ENCODE data around the gene SCUBE1.

SCUBE1 gene

GRCh38 chr22:43210631-43211515, 132.3 kb downstream of the SCUBE1 start:
- no peak for DNase-seq

- DNase-seq: no peak
Measured at GRCh38 chr22:43209971-43210370, 133.2 kb downstream of the SCUBE1 start.

GRCh38 chr22:43209523-43209890, 133.7 kb downstream of the SCUBE1 start:
- no peak for DNase-seq

GRCh38 chr22:43208703-43209522, 134.3 kb downstream of the SCUBE1 start:
- DNase-seq: no peak

- DNase-seq: no peak
Measured at GRCh38 chr22:43207849-43208702, 135.1 kb downstream of the SCUBE1 start.

- no peak for DNase-seq
Measured at GRCh38 chr22:43207386-43207785, 135.8 kb downstream of the SCUBE1 start.

- DNase-seq: no peak
Measured at GRCh38 chr22:43206509-43207161, 136.5 kb downstream of the SCUBE1 start.

GRCh38 chr22:43205748-43206508, 137.2 kb downstream of the SCUBE1 start:
- no peak for DNase-seq

- no peak for DNase-seq
Measured at GRCh38 chr22:43205261-43205691, 137.9 kb downstream of the SCUBE1 start.

- DNase-seq: no peak
Measured at GRCh38 chr22:43203471-43203981, 139.6 kb downstream of the SCUBE1 start.

GRCh38 chr22:43202756-43203410, 140.3 kb downstream of the SCUBE1 start:
- DNase-seq: no peak

- DNase-seq: no peak
Measured at GRCh38 chr22:43202326-43202725, 140.8 kb downstream of the SCUBE1 start.

GRCh38 chr22:43201486-43202219, 141.5 kb downstream of the SCUBE1 start:
- no peak for DNase-seq

- DNase-seq: no peak
Measured at GRCh38 chr22:43200555-43200954, 142.6 kb downstream of the SCUBE1 start.

GRCh38 chr22:43200031-43200430, 143.1 kb downstream of the SCUBE1 start:
- no peak for DNase-seq

- no peak for DNase-seq
Measured at GRCh38 chr22:43199541-43199940, 143.6 kb downstream of the SCUBE1 start.

- no peak for DNase-seq
Measured at GRCh38 chr22:43198936-43199335, 144.2 kb downstream of the SCUBE1 start.

- DNase-seq: no peak
Measured at GRCh38 chr22:43198126-43198525, 145.0 kb downstream of the SCUBE1 start.

GRCh38 chr22:43197271-43197941, 145.8 kb downstream of the SCUBE1 start:
- DNase-seq: no peak

- DNase-seq: no peak
Measured at GRCh38 chr22:43191831-43192230, 151.3 kb downstream of the SCUBE1 start.

All from hematopoietic multipotent progenitor cell treated with erythropoietin and hydrocortisone succinate and interleukin-3 and kit ligand, for 4 days (in vitro differentiated cells).